Right atrium auricular region (tissue), 2 donors: Measurements from ENCODE around the gene PRDM15. TPM values are rescaled to one million over a fixed set of nuclear protein-coding genes. Genes with fewer than 3 reads are reported as not detected.

Source experiments
- DNase-seq: peaks from one replicate; pipeline ENCODE4 v3.0.0-alpha.2; 2019; ENCODE audit warnings: low spot score
- H3K27ac ChIP-seq, 2 donors: fragments of 200-600 bp; sonication (generic); 1 replicate in 1 of 2; 2 replicates in 1 of 2; pipeline ENCODE4 v1.5.1; 2016 to 2019
- H3K27me3 ChIP-seq, 2 donors: fragments of 200-600 bp; sonication (generic); one replicate each; pipeline versions ENCODE4 v1.5.1 to v1.6.0; 2017 to 2019
- H3K36me3 ChIP-seq: fragments of 200-600 bp; sonication (generic); one replicate; pipeline ENCODE4 v1.5.1; 2016
- H3K4me1 ChIP-seq, 2 donors: fragments of 200-600 bp; sonication (generic); one replicate each; pipeline versions ENCODE4 v1.5.1 to v1.6.0; 2017 to 2019
- H3K4me3 ChIP-seq, 2 donors: fragments of 200-600 bp; sonication (generic); 1 replicate in 1 of 2; 2 replicates in 1 of 2; pipeline ENCODE4 v1.5.1; 2017 to 2019; ENCODE audit warnings: mild to moderate bottlenecking in 1 of 2, moderate library complexity in 1 of 2
- H3K9me3 ChIP-seq, 2 donors: fragments of 200-600 bp; sonication (generic); one replicate each; pipeline ENCODE4 v1.5.1; 2019
- total RNA-seq, 2 donors: library from RNA; depleted of rRNA; stranded (reverse); fragments of >200 nt; gene quantifications; one replicate each; pipeline ENCODE4 v1.1.0, GENCODE V29; 2016
- TF ChIP-seq, protein P1 (sequence below), 2 donors: fragments of 200-600 bp; sonication (generic); IDR thresholded peaks; one replicate each; pipeline ENCODE4 v1.5.1; 2019; ENCODE audit warnings: antibody characterized with exemption in 2 of 2

The PRDM15 gene
- 1 to 10 TPM; 2.6 to 4.2 TPM for total RNA-seq

GRCh38 chr21:41879190-41879998, at the start of gene PRDM15:
TSS of gene PRDM15 (minus strand) at chr21:41879344. CDS start at chr21:41860363, 18,981 bp downstream.
- TF ChIP-seq, protein P1, sequence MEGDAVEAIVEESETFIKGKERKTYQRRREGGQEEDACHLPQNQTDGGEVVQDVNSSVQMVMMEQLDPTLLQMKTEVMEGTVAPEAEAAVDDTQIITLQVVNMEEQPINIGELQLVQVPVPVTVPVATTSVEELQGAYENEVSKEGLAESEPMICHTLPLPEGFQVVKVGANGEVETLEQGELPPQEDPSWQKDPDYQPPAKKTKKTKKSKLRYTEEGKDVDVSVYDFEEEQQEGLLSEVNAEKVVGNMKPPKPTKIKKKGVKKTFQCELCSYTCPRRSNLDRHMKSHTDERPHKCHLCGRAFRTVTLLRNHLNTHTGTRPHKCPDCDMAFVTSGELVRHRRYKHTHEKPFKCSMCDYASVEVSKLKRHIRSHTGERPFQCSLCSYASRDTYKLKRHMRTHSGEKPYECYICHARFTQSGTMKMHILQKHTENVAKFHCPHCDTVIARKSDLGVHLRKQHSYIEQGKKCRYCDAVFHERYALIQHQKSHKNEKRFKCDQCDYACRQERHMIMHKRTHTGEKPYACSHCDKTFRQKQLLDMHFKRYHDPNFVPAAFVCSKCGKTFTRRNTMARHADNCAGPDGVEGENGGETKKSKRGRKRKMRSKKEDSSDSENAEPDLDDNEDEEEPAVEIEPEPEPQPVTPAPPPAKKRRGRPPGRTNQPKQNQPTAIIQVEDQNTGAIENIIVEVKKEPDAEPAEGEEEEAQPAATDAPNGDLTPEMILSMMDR (IDR thresholded peaks at IDR 0.05): no peak
- peak; percentile 81 for DNase-seq

DNA sequence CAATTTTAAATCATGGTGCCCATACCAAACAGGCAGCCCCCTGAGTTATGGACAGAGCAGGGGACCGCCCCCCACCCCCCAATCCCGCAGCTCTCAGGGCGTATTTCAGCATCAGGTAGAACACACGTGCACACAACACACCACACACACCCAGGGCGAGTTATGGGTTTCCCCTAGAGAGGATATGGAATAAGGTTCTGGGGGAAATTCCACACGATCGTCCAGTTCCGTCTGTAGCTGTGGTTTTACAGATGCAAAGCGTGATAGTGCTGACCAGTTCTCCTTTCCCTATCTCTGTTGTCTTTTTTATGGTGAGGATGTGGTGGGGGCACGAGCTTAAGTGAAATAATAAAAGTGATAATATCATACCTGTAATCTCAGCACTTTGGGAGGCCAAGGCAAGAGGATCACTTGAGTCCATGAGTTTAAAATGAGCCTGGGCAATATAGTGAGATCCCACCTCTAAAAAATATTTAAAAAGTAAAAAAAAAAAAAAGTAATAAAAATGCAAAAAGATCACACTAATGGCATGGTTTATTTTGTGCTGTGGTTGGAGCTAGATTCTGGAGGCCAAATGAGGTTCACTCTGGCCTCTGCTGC, 49.6 kb upstream of the PRDM15 start:
- peaks cover 0 to 53% of the 10 kb centered on the region in 2 donors for H3K4me1 ChIP-seq

More at GRCh38 chr21:41879190-41879998, at the start of gene PRDM15:
- Histone ChIP-seq H3K36me3 (no peaks in the 10 kb centered on the region), H3K4me1 (peaks cover 0 to 5% of the 10 kb centered on the region in 2 donors), H3K4me3 (peak within 1 kb of the TSS; percentile 76 to 86), H3K9me3 (no peaks in the 10 kb centered on the region), H3K27ac (peak within 1 kb of the TSS; percentile 65 to 81), H3K27me3 (no peaks in the 10 kb centered on the region)

GRCh38 chr21:41927727-41928409, 48.7 kb upstream of the PRDM15 start:
- peaks cover 0 to 48% of the 10 kb centered on the region in 2 donors for H3K4me1 ChIP-seq
- H3K4me3 ChIP-seq: no peak overlapping the region
- H3K9me3 ChIP-seq: no peaks in the 10 kb centered on the region
- H3K36me3 ChIP-seq: no peaks in the 10 kb centered on the region
- H3K27me3 ChIP-seq: no peaks in the 10 kb centered on the region
- DNase-seq: no peak
- peak overlapping the region; percentile 78 for H3K27ac ChIP-seq
- TF ChIP-seq, protein P1 (IDR thresholded peaks at IDR 0.05): no peak

More for the DNA sequence above, 49.6 kb upstream of the PRDM15 start:
- H3K9me3 ChIP-seq: no peaks in the 10 kb centered on the region
- peak overlapping the region in 1 of 2 donors; percentile 78 for H3K27ac ChIP-seq
- no peak for DNase-seq
- TF ChIP-seq, protein P1 (IDR thresholded peaks at IDR 0.05): no peak
- H3K27me3 ChIP-seq: no peaks in the 10 kb centered on the region
- H3K4me3 ChIP-seq: no peak overlapping the region
- no peaks in the 10 kb centered on the region for H3K36me3 ChIP-seq

- Histone ChIP-seq H3K27me3 (no peaks in the 10 kb centered on the region), H3K36me3 (no peaks in the 10 kb centered on the region), H3K4me3 (peak overlapping the region; percentile 9 to 47), H3K4me1 (peaks cover 0 to 46% of the 10 kb centered on the region in 2 donors), H3K27ac (peak overlapping the region; percentile 78), H3K9me3 (no peaks in the 10 kb centered on the region)
- no peak for DNase-seq
- TF ChIP-seq, protein P1 (IDR thresholded peaks at IDR 0.05): no peak
Observed at GRCh38 chr21:41926807-41927171, 47.6 kb upstream of the PRDM15 start.

DNA sequence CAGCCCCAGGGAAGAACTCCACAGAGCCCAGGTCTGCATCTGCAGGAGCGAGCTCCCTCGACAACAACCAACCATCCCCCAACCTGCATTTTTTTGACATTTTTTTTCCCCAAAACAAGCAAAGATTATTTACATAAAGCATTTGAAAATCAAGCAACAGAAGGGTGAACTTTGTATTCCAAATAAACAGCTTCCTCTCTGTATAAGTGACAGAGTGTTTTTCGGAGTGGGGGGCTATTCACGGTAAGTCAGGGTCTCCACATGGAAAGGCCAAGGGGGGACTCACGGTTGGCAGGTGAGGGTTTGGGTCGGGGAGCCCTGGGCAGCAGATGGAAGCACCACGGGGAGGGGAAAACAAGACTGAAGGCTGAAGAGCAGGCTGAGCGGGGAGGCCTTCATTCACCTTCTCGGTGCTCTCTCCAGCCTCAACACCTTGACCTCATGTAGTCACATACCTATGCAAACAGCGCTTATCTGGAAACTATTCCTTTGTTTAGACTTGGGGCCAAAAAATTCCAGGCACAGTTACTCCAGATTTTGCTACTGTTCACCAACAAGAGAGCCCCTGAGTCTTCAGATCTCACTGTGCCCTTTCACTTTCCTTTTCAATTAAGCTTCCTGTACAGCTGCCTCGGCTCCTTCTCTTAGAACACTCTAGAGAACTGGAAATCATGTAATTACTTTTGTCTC, 47.1 kb upstream of the PRDM15 start:
- Histone ChIP-seq H3K36me3 (no peaks in the 10 kb centered on the region), H3K4me1 (peaks cover 0 to 51% of the 10 kb centered on the region in 2 donors), H3K27me3 (no peaks in the 10 kb centered on the region), H3K27ac (peak overlapping the region; percentile 78), H3K4me3 (peak overlapping the region; percentile 9 to 47), H3K9me3 (no peaks in the 10 kb centered on the region)
- TF ChIP-seq, protein P1 (IDR thresholded peaks at IDR 0.05): no peak
- DNase-seq: no peak
